ENCODE data around the gene SLC6A19. TPM values are rescaled to one million over a fixed set of nuclear protein-coding genes. Genes with fewer than 3 reads are reported as not detected.

The SLC6A19 gene
- polyA plus RNA-seq, 3 donors = not detected

- Mint-ChIP-seq H3K4me3 (no peak overlapping the region), H3K4me1 (peaks cover 3% of the 10 kb centered on the region), H3K27me3 (ENCODE audit: low read depth in 3 of 3) (peaks cover 17 to 35% (median 28%) of the 10 kb centered on the region in 3 donors), H3K9me3 (peaks cover 0 to 4% (median under 1%) of the 10 kb centered on the region in 7 donors), H3K36me3 (no peaks in the 10 kb centered on the region), H3K27ac (no peak overlapping the region)
- no peaks in the 10 kb centered on the region for H3K9me3 ChIP-seq (replicated peaks in 1 of 2; ENCODE audit: control insufficient read depth in 1 of 2, insufficient read depth in 1 of 2, low read length in 2 of 2)
- H3K4me1 ChIP-seq (ENCODE audit: control insufficient read depth in 1 of 2, insufficient read depth in 2 of 2, low read length in 2 of 2) = peaks cover under 1 to 1% of the 10 kb centered on the region in 2 donors
- no peaks in the 10 kb centered on the region for H3K79me2 ChIP-seq (ENCODE audit: insufficient read depth, low read length)
- peak in 1 of 3 donors; percentile 4 for DNase-seq
- H3K27me3 ChIP-seq (ENCODE audit: control insufficient read depth in 2 of 2, insufficient read depth in 2 of 2, low read length in 2 of 2) = peaks cover 0 to 5% of the 10 kb centered on the region in 2 donors
- WGBS (ENCODE audit: insufficient coverage) = 19% methylated on average over 7 of the region's 8 CpGs
- no peak overlapping the region for H3K4me3 ChIP-seq (replicated peaks in 1 of 3; ENCODE audit: low read depth in 2 of 3, low read length in 3 of 3)
- H4K20me1 ChIP-seq (ENCODE audit: insufficient read depth, low read length) = no peaks in the 10 kb centered on the region
- H2AFZ ChIP-seq (ENCODE audit: insufficient read depth, low read depth, low read length, poor library complexity, severe bottlenecking) = no peak overlapping the region
- H3K27ac ChIP-seq (ENCODE audit: low read depth in 1 of 2, low read length in 2 of 2) = no peak overlapping the region
- intact Hi-C loops (cut with micrococcal nuclease) = no loop called here
- H3K9ac ChIP-seq (ENCODE audit: insufficient read depth, low read length, poor library complexity, severe bottlenecking) = no peak overlapping the region
- no peaks in the 10 kb centered on the region for H3K36me3 ChIP-seq (replicated peaks in 1 of 2; ENCODE audit: control insufficient read depth in 1 of 2, insufficient read depth in 2 of 2, low read length in 2 of 2)
- no peak for TF ChIP-seq CTCF (IDR thresholded peaks at IDR 0.05)
- H3K4me2 ChIP-seq (replicated peaks; ENCODE audit: extremely low read depth, low read length, poor library complexity, severe bottlenecking) = no peak overlapping the region
These were observed 38.6 kb upstream of the SLC6A19 start for GRCh38 chr5:1162751-1163150.

DNA sequence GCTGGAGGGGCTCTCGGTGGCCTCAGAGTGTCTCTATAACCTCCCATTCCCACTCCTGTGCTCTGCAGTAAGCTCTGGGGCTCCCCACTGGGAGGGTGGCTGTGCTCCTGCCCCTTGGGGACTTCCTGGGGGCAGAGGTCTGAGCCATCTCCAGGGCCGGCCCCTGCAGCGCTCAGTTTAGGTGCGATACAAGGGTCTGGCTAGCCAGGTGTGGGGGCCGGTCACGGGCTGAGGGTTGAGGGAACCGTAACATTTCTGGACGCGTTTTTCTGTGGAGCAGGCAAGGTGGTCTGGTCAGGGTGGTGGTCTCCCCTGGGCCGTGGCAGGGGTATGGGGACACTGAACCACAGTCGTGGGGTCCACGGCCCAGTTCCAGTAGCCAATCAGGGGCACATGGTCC is 38.0 kb upstream of the SLC6A19 start:
- Histone ChIP-seq H3K9me3 (replicated peaks in 1 of 2; ENCODE audit: control insufficient read depth in 1 of 2, insufficient read depth in 1 of 2, low read length in 2 of 2) (no peaks in the 10 kb centered on the region), H4K20me1 (ENCODE audit: insufficient read depth, low read length) (no peaks in the 10 kb centered on the region), H3K4me1 (ENCODE audit: control insufficient read depth in 1 of 2, insufficient read depth in 2 of 2, low read length in 2 of 2) (peaks cover 7% of the 10 kb centered on the region in 2 donors), H2AFZ (ENCODE audit: insufficient read depth, low read depth, low read length, poor library complexity, severe bottlenecking) (no peak overlapping the region), H3K36me3 (replicated peaks in 1 of 2; ENCODE audit: control insufficient read depth in 1 of 2, insufficient read depth in 2 of 2, low read length in 2 of 2) (no peaks in the 10 kb centered on the region), H3K4me2 (replicated peaks; ENCODE audit: extremely low read depth, low read length, poor library complexity, severe bottlenecking) (no peak overlapping the region), H3K27me3 (ENCODE audit: control insufficient read depth in 2 of 2, insufficient read depth in 2 of 2, low read length in 2 of 2) (peaks cover 0 to 8% of the 10 kb centered on the region in 2 donors), H3K79me2 (ENCODE audit: insufficient read depth, low read length) (no peaks in the 10 kb centered on the region), H3K4me3 (replicated peaks in 1 of 3; ENCODE audit: low read depth in 2 of 3, low read length in 3 of 3) (no peak overlapping the region), H3K27ac (ENCODE audit: low read depth in 1 of 2, low read length in 2 of 2) (no peak overlapping the region), H3K9ac (ENCODE audit: insufficient read depth, low read length, poor library complexity, severe bottlenecking) (no peak overlapping the region)
- peaks cover 9% of the 10 kb centered on the region for H3K4me1 Mint-ChIP-seq
- no peaks in the 10 kb centered on the region for H3K36me3 Mint-ChIP-seq
- peaks cover 16 to 32% (median 23%) of the 10 kb centered on the region in 3 donors for H3K27me3 Mint-ChIP-seq (ENCODE audit: low read depth in 3 of 3)
- TF ChIP-seq CTCF (IDR thresholded peaks at IDR 0.05) = no peak
- H3K27ac Mint-ChIP-seq = no peak overlapping the region
- intact Hi-C loops (cut with micrococcal nuclease) = no loop called here
- WGBS (ENCODE audit: insufficient coverage) = 91% methylated on average over 11 of the region's 12 CpGs
- peaks cover 0 to 4% (median 0%) of the 10 kb centered on the region in 7 donors for H3K9me3 Mint-ChIP-seq
- no peak overlapping the region for H3K4me3 Mint-ChIP-seq
- DNase-seq = no peak

Data from CD14-positive monocyte (primary cell).